Tibial nerve (tissue), 4 donors: ENCODE results near the gene BRSK2. TPM values are rescaled to one million over a fixed set of nuclear protein-coding genes. Genes with fewer than 3 reads are reported as not detected.
A peak's percentile ranks its signal among the peaks of the same experiment; 100 is the strongest.

Source experiments
- DNase-seq, 2 donors: peaks; one replicate each; pipeline ENCODE4 v3.0.0-alpha.2; 2019; ENCODE audit warnings: low spot score in 2 of 2
- H3K27ac ChIP-seq, 4 donors: fragments of 200-600 bp; sonication (generic) in 3 of 4; one replicate each; pipeline ENCODE4 v1.5.1; 2017 to 2019; ENCODE audit warnings: mild to moderate bottlenecking in 1 of 4
- H3K27me3 ChIP-seq, 2 donors: fragments of 200-600 bp; sonication (generic) in 1 of 2; one replicate each; pipeline versions ENCODE4 v1.5.1 to v1.6.0; 2017 to 2019
- H3K36me3 ChIP-seq, 3 donors: fragments of 200-600 bp; sonication (generic); one replicate each; pipeline ENCODE4 v1.5.1; 2018 to 2019
- H3K4me1 ChIP-seq, 4 donors: fragments of 200-600 bp; sonication (generic) in 3 of 4; one replicate each; pipeline ENCODE4 v1.5.1; 2017 to 2019
- H3K4me3 ChIP-seq, 4 donors: fragments of 200-600 bp; sonication (generic) in 3 of 4; one replicate each; pipeline ENCODE4 v1.5.1; 2017 to 2019; ENCODE audit warnings: mild to moderate bottlenecking in 1 of 4, moderate library complexity in 1 of 4
- H3K9me3 ChIP-seq, 4 donors: fragments of 200-600 bp; sonication (generic) in 3 of 4; one replicate each; pipeline ENCODE4 v1.5.1; 2017 to 2019
- CTCF ChIP-seq, 5 experiments: fragments of 200-600 bp in 3 of 5; fragments of 450-650 bp in 2 of 5; sonication (generic) in 3 of 5; IDR thresholded peaks; one replicate each; pipeline ENCODE4 v1.5.1; 2016 to 2019; ENCODE audit warnings: antibody characterized with exemption in 5 of 5, mild to moderate bottlenecking in 3 of 5, moderate library complexity in 2 of 5
- EP300 ChIP-seq, 2 donors: sonication (generic); formaldehyde crosslinking; IDR thresholded peaks; one replicate each; pipeline ENCODE4 v1.6.1; 2017; ENCODE audit warnings: antibody characterized with exemption in 2 of 2, mild to moderate bottlenecking in 1 of 2
- POLR2A ChIP-seq, 2 donors: fragments of 450-650 bp; IDR thresholded peaks; one replicate each; pipeline ENCODE4 v1.6.1; 2017; ENCODE audit warnings: antibody characterized with exemption in 2 of 2, mild to moderate bottlenecking in 2 of 2, moderate library complexity in 2 of 2
- WGBS, 2 donors: methylation state at CpG; one replicate each; pipeline ENCODE4 v1.1.5; 2018; 5-methylcytosine and 5-hydroxymethylcytosine counted together
- total RNA-seq, 4 donors: library from RNA; depleted of rRNA; stranded (reverse); fragments of >200 nt; gene quantifications; one replicate each; pipeline ENCODE4 v1.1.0, GENCODE V29; 2016

Gene BRSK2
- total RNA-seq, 4 donors from 2014 or later: 2.4 to 7.8 (median 4.6) TPM

DNA sequence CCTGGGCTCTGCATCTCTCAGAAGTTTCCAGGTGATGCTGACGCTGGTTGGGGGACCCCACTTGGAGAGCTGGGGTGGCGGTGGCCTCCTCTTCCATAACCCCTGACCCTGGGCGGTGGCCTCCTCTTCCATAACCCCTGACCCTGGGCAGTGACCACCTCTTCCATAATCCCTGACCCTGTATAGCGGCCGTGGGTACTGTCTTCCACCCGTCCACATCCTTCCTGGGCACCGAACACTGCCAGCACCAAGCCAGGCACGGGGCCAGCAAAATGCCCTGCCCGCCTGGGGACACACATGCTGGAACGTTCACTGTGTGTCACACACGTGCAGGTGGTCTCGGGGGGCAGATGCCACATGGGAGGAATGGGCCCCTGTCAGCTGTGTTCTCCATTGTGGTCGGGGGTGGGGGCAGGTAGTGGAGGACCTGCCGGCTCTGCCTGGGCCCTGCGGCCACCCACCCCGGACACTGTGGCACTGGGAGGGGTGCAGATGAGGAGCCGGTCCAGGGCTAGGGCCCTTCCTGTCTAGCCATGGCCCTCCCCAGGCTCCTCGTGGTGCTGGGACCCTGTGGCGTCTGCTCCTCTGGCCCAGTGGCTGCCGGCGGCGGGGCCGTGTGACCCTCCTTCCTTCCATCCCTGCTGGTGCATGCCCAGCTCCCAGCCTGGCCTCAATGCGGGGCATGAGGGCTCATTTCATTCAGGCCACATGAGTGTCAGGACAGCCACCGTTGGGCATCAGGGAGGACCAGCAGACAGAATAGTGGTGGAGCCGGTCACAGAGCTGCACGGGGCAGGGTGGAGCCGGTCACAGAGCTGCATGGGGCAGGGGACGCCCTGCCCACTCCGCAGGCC is 10.8 kb downstream of the BRSK2 start:
- 60 to 80% methylated on average over 14 to 25 of the region's 30 CpGs for WGBS, 2 donors
- H3K4me3 ChIP-seq: no peak overlapping the region
- H3K9me3 ChIP-seq: no peaks in the 10 kb centered on the region
- TF ChIP-seq EP300 (IDR thresholded peaks at IDR 0.05) (no peak), CTCF (IDR thresholded peaks at IDR 0.05) (no peak), POLR2A (IDR thresholded peaks at IDR 0.05) (no peak)
- H3K27ac ChIP-seq: peak overlapping the region in 2 of 4 donors; percentile 60 to 93
- H3K36me3 ChIP-seq: no peaks in the 10 kb centered on the region
- peaks cover 0 to 29% of the 10 kb centered on the region in 2 donors for H3K27me3 ChIP-seq
- peaks cover 0 to 54% (median 11%) of the 10 kb centered on the region in 4 donors for H3K4me1 ChIP-seq
- DNase-seq: no peak

DNA sequence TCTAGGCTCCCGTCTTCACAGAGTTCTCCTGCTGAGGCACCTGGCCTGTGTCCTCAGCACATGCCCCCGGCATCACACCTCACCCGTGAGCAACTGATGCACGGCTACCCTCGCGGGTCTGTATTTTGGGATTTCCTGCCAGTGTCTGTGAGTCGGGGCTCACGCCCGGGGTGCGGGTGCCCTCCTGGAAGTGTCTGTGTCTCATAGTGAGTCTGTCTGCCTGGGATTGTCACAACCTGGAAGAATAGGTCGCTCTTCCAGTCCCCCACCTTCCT is 11.4 kb downstream of the BRSK2 start:
- WGBS, 2 donors: 81 to 100% methylated on average over 1 to 11 of the region's 11 CpGs
- H3K9me3 ChIP-seq: no peaks in the 10 kb centered on the region
- DNase-seq: no peak

DNA sequence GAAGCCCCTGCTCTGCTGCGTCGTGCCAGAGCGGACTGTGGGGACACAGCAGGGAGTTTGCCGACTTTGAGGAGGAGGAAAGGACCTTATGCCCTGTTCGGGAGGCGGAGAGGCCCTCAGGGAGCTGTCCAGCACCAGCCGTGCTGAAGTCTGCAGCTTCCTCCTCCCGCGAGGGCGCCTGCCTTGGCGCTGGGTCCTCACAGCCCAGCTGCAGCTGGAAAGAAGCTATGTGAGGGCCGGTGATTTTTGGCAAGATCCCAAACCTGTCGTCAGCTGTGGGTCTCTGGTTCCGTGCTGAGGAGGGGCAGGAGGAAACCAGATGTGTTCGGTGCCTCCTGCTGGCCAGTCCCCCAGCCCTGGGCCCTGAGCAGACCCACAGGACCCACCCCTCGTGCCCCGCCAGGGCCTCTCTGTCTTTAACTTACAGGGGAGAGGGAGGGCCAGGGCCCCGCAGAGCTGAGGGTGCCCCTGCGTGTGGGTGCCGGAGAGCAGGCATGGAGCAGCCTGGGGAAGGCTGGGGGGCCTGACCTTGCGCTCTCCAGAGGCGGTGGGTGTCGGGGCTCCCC is 12.0 kb downstream of the BRSK2 start:
- Histone ChIP-seq H3K4me1 (peaks cover 0 to 47% (median 7%) of the 10 kb centered on the region in 4 donors), H3K36me3 (no peaks in the 10 kb centered on the region), H3K27me3 (peaks cover 0 to 26% of the 10 kb centered on the region in 2 donors), H3K27ac (no peak overlapping the region), H3K9me3 (no peaks in the 10 kb centered on the region), H3K4me3 (no peak overlapping the region)
- peak in 1 of 2 donors; percentile 41 for DNase-seq
- WGBS, 2 donors: 24 to 34% methylated on average over 16 to 18 of the region's 23 CpGs
- no peak for TF ChIP-seq POLR2A (IDR thresholded peaks at IDR 0.05)
- TF ChIP-seq EP300 (IDR thresholded peaks at IDR 0.05): peak in 1 of 2 donors; percentile 37
- TF ChIP-seq CTCF (IDR thresholded peaks at IDR 0.05): no peak

More for the DNA sequence above, 11.4 kb downstream of the BRSK2 start:
- Histone ChIP-seq H3K27ac (peak overlapping the region in 1 of 4 donors; percentile 93), H3K4me3 (no peak overlapping the region), H3K27me3 (peaks cover 0 to 26% of the 10 kb centered on the region in 2 donors), H3K36me3 (no peaks in the 10 kb centered on the region), H3K4me1 (peaks cover 0 to 54% (median 11%) of the 10 kb centered on the region in 4 donors)
- no peak for TF ChIP-seq EP300 (IDR thresholded peaks at IDR 0.05)
- TF ChIP-seq POLR2A (IDR thresholded peaks at IDR 0.05): no peak
- TF ChIP-seq CTCF (IDR thresholded peaks at IDR 0.05): no peak

DNA sequence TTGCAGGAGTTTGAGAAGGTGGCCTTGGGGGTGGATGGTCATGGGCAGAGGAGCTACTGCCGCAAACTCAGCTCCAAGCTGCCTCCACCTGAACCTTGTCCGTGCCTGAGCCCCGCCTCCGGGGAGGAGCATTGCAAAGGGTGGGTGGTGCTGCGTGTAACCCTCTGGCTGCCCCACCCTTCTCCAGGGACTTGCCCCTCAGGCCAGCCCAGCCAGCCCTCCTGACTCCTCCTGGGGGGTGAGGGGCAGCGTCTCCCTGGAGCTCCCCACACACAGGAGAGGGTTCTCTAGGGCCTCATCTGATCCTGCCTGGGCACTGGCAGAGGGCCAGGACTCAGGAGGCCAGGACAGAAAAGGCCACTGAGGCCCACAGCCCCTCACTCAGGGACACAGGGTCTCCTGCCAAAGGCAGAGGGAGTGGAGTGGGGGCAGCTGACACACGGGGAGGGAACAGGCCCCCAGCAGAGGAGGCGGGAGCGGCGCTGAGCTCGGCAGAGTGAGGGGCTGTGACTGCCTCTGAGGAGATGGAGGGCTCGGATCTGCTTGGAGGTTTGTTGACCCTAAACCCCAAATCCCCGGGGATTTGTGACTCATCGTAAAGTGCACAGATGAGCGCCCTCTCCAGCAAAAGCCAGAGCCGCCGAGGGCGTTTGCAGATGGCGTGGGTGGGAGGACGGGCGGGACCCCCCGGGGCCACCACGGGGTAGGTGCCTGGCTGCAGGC is 12.8 kb downstream of the BRSK2 start:
- no peaks in the 10 kb centered on the region for H3K36me3 ChIP-seq
- peaks cover 0 to 26% of the 10 kb centered on the region in 2 donors for H3K27me3 ChIP-seq
- TF ChIP-seq POLR2A (IDR thresholded peaks at IDR 0.05) (no peak), CTCF (IDR thresholded peaks at IDR 0.05) (no peak), EP300 (IDR thresholded peaks at IDR 0.05) (no peak)
- no peak for DNase-seq
- WGBS, 2 donors: 57 to 65% methylated on average over 18 to 20 of the region's 23 CpGs
- H3K4me1 ChIP-seq: peaks cover 0 to 41% (median 5%) of the 10 kb centered on the region in 4 donors
- no peak overlapping the region for H3K27ac ChIP-seq
- no peaks in the 10 kb centered on the region for H3K9me3 ChIP-seq
- no peak overlapping the region for H3K4me3 ChIP-seq
